ENCODE data around the gene FN1. TPM values are rescaled to one million over a fixed set of nuclear protein-coding genes. Genes with fewer than 3 reads are reported as not detected.

The FN1 gene
- total and polyA plus RNA-seq, 9 donors = 96.3 to 979 (median 287) TPM

- Histone ChIP-seq H3K36me3 (no peaks in the 10 kb centered on the region), H3K27ac (no peak overlapping the region)
- 71 to 79% (median 73%) methylated on average over 10 of the region's 10 CpGs for WGBS, 3 donors
Observed at GRCh38 chr2:215407590-215408264, 28.1 kb downstream of the FN1 start.

GRCh38 chr2:215407061-215407460, 28.8 kb downstream of the FN1 start:
- TF ChIP-seq EP300 (IDR thresholded peaks at IDR 0.05) (no peak), POLR2A (IDR thresholded peaks at IDR 0.05) (no peak), CTCF (IDR thresholded peaks at IDR 0.05) (no peak)
- H3K36me3 ChIP-seq = no peaks in the 10 kb centered on the region
- DNase-seq = no peak
- no peak overlapping the region for H3K27ac ChIP-seq
- no peaks in the 10 kb centered on the region for H3K27me3 ChIP-seq
- no peaks in the 10 kb centered on the region for H3K9me3 ChIP-seq
- intact Hi-C loops (cut with DNase I) = no loop called here
- H3K4me3 ChIP-seq = no peak overlapping the region
- 94 to 99% (median 96%) methylated on average over 3 of the region's 3 CpGs for WGBS, 3 donors
- peaks cover 2% of the 10 kb centered on the region for H3K4me1 ChIP-seq (ENCODE audit: insufficient read depth)

More at GRCh38 chr2:215407590-215408264, 28.1 kb downstream of the FN1 start:
- no peak for TF ChIP-seq EP300 (IDR thresholded peaks at IDR 0.05)
- TF ChIP-seq POLR2A (IDR thresholded peaks at IDR 0.05) = no peak
- no peak for TF ChIP-seq CTCF (IDR thresholded peaks at IDR 0.05)
- Histone ChIP-seq H3K4me3 (no peak overlapping the region), H3K9me3 (no peaks in the 10 kb centered on the region), H3K27me3 (no peaks in the 10 kb centered on the region), H3K4me1 (ENCODE audit: insufficient read depth) (peaks cover 2% of the 10 kb centered on the region)
- intact Hi-C loops (cut with DNase I) = no loop called here
- DNase-seq = no peak

GRCh38 chr2:215405722-215406581, 29.9 kb downstream of the FN1 start:
- Histone ChIP-seq H3K4me3 (no peak overlapping the region), H3K9me3 (no peaks in the 10 kb centered on the region), H3K27ac (no peak overlapping the region), H3K27me3 (no peaks in the 10 kb centered on the region), H3K36me3 (no peaks in the 10 kb centered on the region), H3K4me1 (ENCODE audit: insufficient read depth) (peaks cover 2% of the 10 kb centered on the region)
- 87 to 91% (median 90%) methylated on average over 11 of the region's 11 CpGs for WGBS, 3 donors
- TF ChIP-seq EP300 (IDR thresholded peaks at IDR 0.05) = no peak
- TF ChIP-seq POLR2A (IDR thresholded peaks at IDR 0.05) = no peak
- TF ChIP-seq CTCF (IDR thresholded peaks at IDR 0.05) = no peak
- intact Hi-C loops (cut with DNase I) = no loop called here
- DNase-seq = no peak

GRCh38 chr2:215404348-215405012, 31.4 kb downstream of the FN1 start:
- TF ChIP-seq EP300 (IDR thresholded peaks at IDR 0.05) (no peak), CTCF (IDR thresholded peaks at IDR 0.05) (no peak), POLR2A (IDR thresholded peaks at IDR 0.05) (no peak)
- H3K36me3 ChIP-seq = no peaks in the 10 kb centered on the region
- no peak overlapping the region for H3K27ac ChIP-seq
- H3K9me3 ChIP-seq = no peaks in the 10 kb centered on the region
- no peak for DNase-seq
- H3K4me3 ChIP-seq = no peak overlapping the region
- WGBS, 3 donors = 33 to 46% (median 34%) methylated on average over 8 of the region's 8 CpGs
- H3K4me1 ChIP-seq (ENCODE audit: insufficient read depth) = peaks cover 2% of the 10 kb centered on the region
- no peaks in the 10 kb centered on the region for H3K27me3 ChIP-seq
- intact Hi-C loops (cut with DNase I) = no loop called here
